Measurements from ENCODE around the gene NVL. TPM values are rescaled to one million over a fixed set of nuclear protein-coding genes. Genes with fewer than 3 reads are reported as not detected.
A peak's percentile ranks its signal among the peaks of the same experiment; 100 is the strongest.

The NVL gene
- total RNA-seq, 1 donor from 2014 or later = 36.9 TPM

- Mint-ChIP-seq H3K27ac (ENCODE audit: unreplicated experiment) (peak overlapping the region; percentile 91), H3K27me3 (ENCODE audit: unreplicated experiment) (peaks cover 4% of the 10 kb centered on the region), H3K9me3 (ENCODE audit: unreplicated experiment) (peaks cover 2% of the 10 kb centered on the region), H3K4me3 (ENCODE audit: unreplicated experiment) (peak overlapping the region; percentile 36), H3K4me1 (ENCODE audit: low read depth, unreplicated experiment) (peaks cover 16% of the 10 kb centered on the region), H3K36me3 (ENCODE audit: unreplicated experiment) (no peaks in the 10 kb centered on the region)
- TF ChIP-seq, protein P1, sequence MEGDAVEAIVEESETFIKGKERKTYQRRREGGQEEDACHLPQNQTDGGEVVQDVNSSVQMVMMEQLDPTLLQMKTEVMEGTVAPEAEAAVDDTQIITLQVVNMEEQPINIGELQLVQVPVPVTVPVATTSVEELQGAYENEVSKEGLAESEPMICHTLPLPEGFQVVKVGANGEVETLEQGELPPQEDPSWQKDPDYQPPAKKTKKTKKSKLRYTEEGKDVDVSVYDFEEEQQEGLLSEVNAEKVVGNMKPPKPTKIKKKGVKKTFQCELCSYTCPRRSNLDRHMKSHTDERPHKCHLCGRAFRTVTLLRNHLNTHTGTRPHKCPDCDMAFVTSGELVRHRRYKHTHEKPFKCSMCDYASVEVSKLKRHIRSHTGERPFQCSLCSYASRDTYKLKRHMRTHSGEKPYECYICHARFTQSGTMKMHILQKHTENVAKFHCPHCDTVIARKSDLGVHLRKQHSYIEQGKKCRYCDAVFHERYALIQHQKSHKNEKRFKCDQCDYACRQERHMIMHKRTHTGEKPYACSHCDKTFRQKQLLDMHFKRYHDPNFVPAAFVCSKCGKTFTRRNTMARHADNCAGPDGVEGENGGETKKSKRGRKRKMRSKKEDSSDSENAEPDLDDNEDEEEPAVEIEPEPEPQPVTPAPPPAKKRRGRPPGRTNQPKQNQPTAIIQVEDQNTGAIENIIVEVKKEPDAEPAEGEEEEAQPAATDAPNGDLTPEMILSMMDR (IDR thresholded peaks at IDR 0.05; ENCODE audit: partially characterized antibody, unreplicated experiment) = no peak
- DNase-seq = no peak
Measured at GRCh38 chr1:224205438-224205840, 124.5 kb downstream of the NVL start.

DNA sequence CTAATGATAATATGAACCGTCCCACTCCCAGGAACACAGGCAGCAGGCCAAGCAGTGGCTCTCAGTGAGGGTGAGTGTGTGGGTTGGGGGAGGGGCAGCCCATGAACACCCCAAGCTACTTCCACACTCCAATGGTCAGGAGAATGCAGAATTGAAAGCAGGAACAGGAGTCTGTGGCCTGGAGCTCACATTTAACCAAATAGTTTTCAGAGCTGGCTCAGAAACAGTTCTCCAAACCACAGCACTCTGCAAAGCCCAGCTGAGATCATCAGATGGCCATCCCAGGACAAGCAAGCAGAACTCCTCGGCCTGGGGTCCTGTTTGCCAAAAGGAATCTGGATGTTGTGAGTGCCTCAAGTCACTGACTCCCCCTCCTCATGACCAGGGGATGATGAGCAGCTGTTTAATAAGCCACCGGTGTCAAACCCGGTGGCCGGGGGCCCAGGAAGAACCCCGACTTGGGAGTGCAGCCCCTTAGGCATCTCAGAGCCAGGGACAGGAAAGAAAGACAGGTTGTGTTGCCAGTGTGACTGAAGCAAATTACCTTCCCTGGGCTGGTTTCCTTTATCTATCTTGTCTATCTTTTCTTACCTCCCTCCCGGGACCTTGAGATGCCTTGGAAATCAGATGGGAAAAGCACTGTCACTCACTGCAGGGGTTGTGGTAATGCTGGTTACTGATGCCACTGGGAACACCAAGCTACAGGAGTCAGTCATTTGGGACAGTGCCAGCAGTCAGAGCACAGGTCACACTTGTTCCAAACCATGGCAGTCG lies 126.5 kb downstream of the NVL start:
- H3K27me3 Mint-ChIP-seq (ENCODE audit: unreplicated experiment) = peaks cover 4% of the 10 kb centered on the region
- no peak for DNase-seq
- H3K9me3 Mint-ChIP-seq (ENCODE audit: unreplicated experiment) = peaks cover 3% of the 10 kb centered on the region
- TF ChIP-seq, protein P1 (IDR thresholded peaks at IDR 0.05; ENCODE audit: partially characterized antibody, unreplicated experiment) = no peak
- H3K27ac Mint-ChIP-seq (ENCODE audit: unreplicated experiment) = peak overlapping the region; percentile 83
- H3K4me1 Mint-ChIP-seq (ENCODE audit: low read depth, unreplicated experiment) = peaks cover 16% of the 10 kb centered on the region
- no peak overlapping the region for H3K4me3 Mint-ChIP-seq (ENCODE audit: unreplicated experiment)
- H3K36me3 Mint-ChIP-seq (ENCODE audit: unreplicated experiment) = peaks cover under 1% of the 10 kb centered on the region

GRCh38 chr1:224201853-224202252 lies 128.1 kb downstream of the NVL start:
- H3K4me3 Mint-ChIP-seq (ENCODE audit: unreplicated experiment) = no peak overlapping the region
- peaks cover 4% of the 10 kb centered on the region for H3K36me3 Mint-ChIP-seq (ENCODE audit: unreplicated experiment)
- no peak for DNase-seq
- TF ChIP-seq, protein P1 (IDR thresholded peaks at IDR 0.05; ENCODE audit: partially characterized antibody, unreplicated experiment) = no peak
- peaks cover 4% of the 10 kb centered on the region for H3K27me3 Mint-ChIP-seq (ENCODE audit: unreplicated experiment)
- H3K27ac Mint-ChIP-seq (ENCODE audit: unreplicated experiment) = no peak overlapping the region
- H3K4me1 Mint-ChIP-seq (ENCODE audit: low read depth, unreplicated experiment) = peaks cover 16% of the 10 kb centered on the region
- H3K9me3 Mint-ChIP-seq (ENCODE audit: unreplicated experiment) = peaks cover 5% of the 10 kb centered on the region

DNA sequence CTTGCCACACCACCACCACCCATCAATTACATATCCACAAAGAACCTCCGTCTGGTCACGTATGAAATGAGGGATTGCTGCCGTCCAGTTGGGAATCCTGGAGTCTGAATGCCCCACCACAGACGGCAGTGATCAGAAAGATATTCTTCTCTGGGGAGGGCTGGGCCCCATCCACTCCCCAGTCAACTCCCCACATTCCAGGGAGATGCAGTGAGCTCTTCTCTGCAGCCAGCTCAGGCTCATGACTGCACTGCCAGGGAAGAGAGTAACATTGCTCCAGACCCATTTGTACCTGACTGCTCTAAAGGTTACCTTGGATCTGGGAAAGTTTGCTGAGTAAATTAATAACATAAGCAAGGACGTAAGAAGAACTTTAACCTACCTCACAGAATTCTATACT lies 128.6 kb downstream of the NVL start:
- H3K27me3 Mint-ChIP-seq (ENCODE audit: unreplicated experiment) = peaks cover 4% of the 10 kb centered on the region
- H3K4me3 Mint-ChIP-seq (ENCODE audit: unreplicated experiment) = no peak overlapping the region
- peaks cover 16% of the 10 kb centered on the region for H3K4me1 Mint-ChIP-seq (ENCODE audit: low read depth, unreplicated experiment)
- DNase-seq = no peak
- peaks cover 4% of the 10 kb centered on the region for H3K36me3 Mint-ChIP-seq (ENCODE audit: unreplicated experiment)
- TF ChIP-seq, protein P1 (IDR thresholded peaks at IDR 0.05; ENCODE audit: partially characterized antibody, unreplicated experiment) = no peak
- H3K9me3 Mint-ChIP-seq (ENCODE audit: unreplicated experiment) = peaks cover 5% of the 10 kb centered on the region
- no peak overlapping the region for H3K27ac Mint-ChIP-seq (ENCODE audit: unreplicated experiment)

DNA sequence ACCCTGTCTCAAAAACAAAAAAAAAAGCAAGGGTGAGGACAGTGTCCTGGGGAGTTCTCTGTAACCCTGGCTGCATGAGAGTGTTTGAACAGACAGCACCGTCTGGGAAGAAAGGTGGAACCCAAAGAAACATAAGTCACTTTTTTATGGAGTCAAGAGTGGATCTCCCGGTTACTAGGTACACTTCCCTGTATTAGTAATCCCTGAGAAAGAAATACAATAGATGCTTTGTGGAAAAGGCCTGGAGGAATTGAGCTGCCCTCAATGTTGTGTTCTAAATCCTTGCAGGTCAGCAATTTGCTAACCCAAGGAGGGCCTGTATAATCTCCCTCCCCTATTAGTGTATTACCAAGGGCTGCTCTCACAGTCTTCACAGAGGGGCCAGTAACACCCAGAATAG lies 130.3 kb downstream of the NVL start:
- Mint-ChIP-seq H3K4me1 (ENCODE audit: low read depth, unreplicated experiment) (peaks cover 10% of the 10 kb centered on the region), H3K4me3 (ENCODE audit: unreplicated experiment) (no peak overlapping the region), H3K36me3 (ENCODE audit: unreplicated experiment) (peaks cover 4% of the 10 kb centered on the region), H3K9me3 (ENCODE audit: unreplicated experiment) (peaks cover 5% of the 10 kb centered on the region), H3K27ac (ENCODE audit: unreplicated experiment) (no peak overlapping the region), H3K27me3 (ENCODE audit: unreplicated experiment) (peaks cover 4% of the 10 kb centered on the region)
- TF ChIP-seq, protein P1 (IDR thresholded peaks at IDR 0.05; ENCODE audit: partially characterized antibody, unreplicated experiment) = no peak
- DNase-seq = no peak
